ENCODE measurements around the gene ZNF19.

DNA sequence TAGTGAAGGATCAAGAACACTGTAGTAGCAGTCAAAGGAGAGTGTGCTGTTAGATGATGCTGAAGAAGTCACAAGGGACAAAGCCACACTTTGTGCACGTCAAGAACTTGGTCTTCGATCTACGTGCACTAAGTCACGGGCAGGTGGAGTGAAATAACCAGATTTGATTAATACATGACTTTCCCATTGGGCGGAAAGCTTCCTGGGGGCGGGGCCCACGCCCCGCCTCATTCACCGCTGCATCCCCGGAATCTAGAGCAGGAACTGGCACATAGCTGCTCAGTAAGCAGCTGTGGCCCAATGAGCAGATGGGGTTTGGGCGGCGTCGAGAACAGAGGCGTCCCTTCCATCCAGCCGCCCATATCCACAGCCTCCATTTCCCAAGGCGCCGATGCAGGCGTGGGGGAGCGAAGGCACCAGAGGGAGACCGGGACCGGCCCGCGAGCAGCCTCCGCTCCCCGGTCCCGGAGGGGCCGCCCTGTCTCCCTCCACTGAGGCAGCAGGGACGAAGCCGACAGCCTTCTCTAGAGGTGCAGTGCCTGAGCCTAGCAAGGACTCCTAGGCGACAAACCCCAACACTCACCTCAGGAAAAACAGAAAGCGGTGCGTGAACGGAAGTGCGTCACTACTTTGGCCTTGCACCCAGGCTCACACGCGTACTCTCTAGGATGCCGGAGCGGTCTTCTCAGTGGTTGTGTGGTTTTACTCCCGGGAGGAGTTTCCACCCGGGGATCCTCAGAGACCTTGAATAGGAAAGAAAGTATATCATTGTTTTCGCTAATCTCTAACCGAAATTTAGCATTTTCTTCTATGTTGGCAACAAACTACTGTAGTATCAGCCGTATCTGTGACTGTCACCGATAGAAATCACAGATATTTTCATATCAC is 4.9 kb downstream of the ZNF19 start:
- TF ChIP-seq, protein P1, sequence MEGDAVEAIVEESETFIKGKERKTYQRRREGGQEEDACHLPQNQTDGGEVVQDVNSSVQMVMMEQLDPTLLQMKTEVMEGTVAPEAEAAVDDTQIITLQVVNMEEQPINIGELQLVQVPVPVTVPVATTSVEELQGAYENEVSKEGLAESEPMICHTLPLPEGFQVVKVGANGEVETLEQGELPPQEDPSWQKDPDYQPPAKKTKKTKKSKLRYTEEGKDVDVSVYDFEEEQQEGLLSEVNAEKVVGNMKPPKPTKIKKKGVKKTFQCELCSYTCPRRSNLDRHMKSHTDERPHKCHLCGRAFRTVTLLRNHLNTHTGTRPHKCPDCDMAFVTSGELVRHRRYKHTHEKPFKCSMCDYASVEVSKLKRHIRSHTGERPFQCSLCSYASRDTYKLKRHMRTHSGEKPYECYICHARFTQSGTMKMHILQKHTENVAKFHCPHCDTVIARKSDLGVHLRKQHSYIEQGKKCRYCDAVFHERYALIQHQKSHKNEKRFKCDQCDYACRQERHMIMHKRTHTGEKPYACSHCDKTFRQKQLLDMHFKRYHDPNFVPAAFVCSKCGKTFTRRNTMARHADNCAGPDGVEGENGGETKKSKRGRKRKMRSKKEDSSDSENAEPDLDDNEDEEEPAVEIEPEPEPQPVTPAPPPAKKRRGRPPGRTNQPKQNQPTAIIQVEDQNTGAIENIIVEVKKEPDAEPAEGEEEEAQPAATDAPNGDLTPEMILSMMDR (conservative IDR thresholded peaks at IDR 0.05; ENCODE audit: low read length): no peak
- no peak for TF ChIP-seq EZH2phosphoT487 (IDR thresholded peaks at IDR 0.05; ENCODE audit: borderline replicate concordance)
